Inflammatory macrophage (primary cell): ENCODE results near the gene ZDHHC11.
"Not testable (repeated sequence)": the region's sequence is repeated elsewhere in the genome, so short reads cannot be mapped to it uniquely, and the experiment has no call there.

ENCODE experiments used
- DNase-seq, 2 donors: peaks; one replicate each; pipeline ENCODE4 v3.0.0-alpha.2; 2020 to 2022
- total RNA-seq, 18 experiments: gene quantifications; one replicate each; lab custom pipeline; 2026; ENCODE audit warnings: mixed read lengths in 6 of 18, inconsistent platforms in 2 of 18; lab: John Stamatoyannopoulos, UW

The ZDHHC11 gene
- 0.16 to 1.3 (median 0.58) reads per million in 18 experiments for total RNA-seq

GRCh38 chr5:850511-851006, at the start of gene ZDHHC11:
Gene ZDHHC11 (minus strand): TSS chr5:850986. CDS start chr5:850602, 384 bp downstream.
- DNase-seq = no peak

- DNase-seq = no peak
Measured at GRCh38 chr5:893711-894110, 42.9 kb upstream of the ZDHHC11 start.

- no peak for DNase-seq
Measured at GRCh38 chr5:893137-893506, 42.3 kb upstream of the ZDHHC11 start.

GRCh38 chr5:892394-893136, 41.8 kb upstream of the ZDHHC11 start, which contains the start of the genes BRD9 and TRIP13:
Gene BRD9 (minus strand): TSS chr5:892801. CDS start chr5:892657, 144 bp downstream.
Gene TRIP13 (plus strand): TSS chr5:892884. CDS start chr5:892999, 115 bp downstream.
- DNase-seq = peak; percentile 80 to 87

GRCh38 chr5:891837-892393, 41.1 kb upstream of the ZDHHC11 start:
- peak in 1 of 2 donors; percentile 15 for DNase-seq

GRCh38 chr5:891117-891836, 40.5 kb upstream of the ZDHHC11 start:
- peak in 1 of 2 donors; percentile 3 for DNase-seq

GRCh38 chr5:889075-889710, 38.4 kb upstream of the ZDHHC11 start:
- no peak for DNase-seq

- DNase-seq = no peak
Measured at GRCh38 chr5:888638-889035, 37.9 kb upstream of the ZDHHC11 start.

- no peak for DNase-seq
Measured at GRCh38 chr5:887947-888637, 37.3 kb upstream of the ZDHHC11 start.

GRCh38 chr5:886716-887325, 36.0 kb upstream of the ZDHHC11 start:
- no peak for DNase-seq

- no peak for DNase-seq
Measured at GRCh38 chr5:886036-886435, 35.2 kb upstream of the ZDHHC11 start.

GRCh38 chr5:885529-885928, 34.7 kb upstream of the ZDHHC11 start:
- DNase-seq = no peak

GRCh38 chr5:885127-885442, 34.3 kb upstream of the ZDHHC11 start:
- no peak for DNase-seq

GRCh38 chr5:884345-885126, 33.8 kb upstream of the ZDHHC11 start:
- no peak for DNase-seq

- no peak for DNase-seq
Measured at GRCh38 chr5:883475-884181, 32.8 kb upstream of the ZDHHC11 start.

GRCh38 chr5:882253-883183, 31.7 kb upstream of the ZDHHC11 start:
- DNase-seq = no peak

GRCh38 chr5:881551-881935, 30.8 kb upstream of the ZDHHC11 start:
- DNase-seq = no peak

- DNase-seq = no peak
Measured at GRCh38 chr5:880816-881550, 30.2 kb upstream of the ZDHHC11 start.

- DNase-seq = not testable (repeated sequence)
Measured at GRCh38 chr5:878677-879076, 27.9 kb upstream of the ZDHHC11 start.
